ENCODE results near the gene NIM1K.
A peak's percentile ranks its signal among the peaks of the same experiment; 100 is the strongest.
"Not testable (repeated sequence)": the region's sequence is repeated elsewhere in the genome, so short reads cannot be mapped to it uniquely, and the experiment has no call there.

The NIM1K gene

GRCh38 chr5:43164801-43165200 is 27.2 kb upstream of the NIM1K start:
- H3K4me1 ChIP-seq (ENCODE audit: insufficient read depth, low read length); H2AFZ ChIP-seq (ENCODE audit: low read depth, low read length); H3K9me3 ChIP-seq (ENCODE audit: low read length); H3K4me3 ChIP-seq (ENCODE audit: low read length); H3K27me3 ChIP-seq (ENCODE audit: insufficient read depth, low read length): not testable (repeated sequence)
- peaks cover 69% of the 10 kb centered on the region for H3K36me3 ChIP-seq (ENCODE audit: insufficient read depth, low read length)

GRCh38 chr5:43165323-43165722 is 26.7 kb upstream of the NIM1K start:
- Histone ChIP-seq H3K9me3 (ENCODE audit: low read length) (no peaks in the 10 kb centered on the region), H3K4me1 (ENCODE audit: insufficient read depth, low read length) (no peaks in the 10 kb centered on the region), H3K36me3 (ENCODE audit: insufficient read depth, low read length) (peaks cover 71% of the 10 kb centered on the region), H3K4me3 (ENCODE audit: low read length) (no peak overlapping the region), H3K27me3 (ENCODE audit: insufficient read depth, low read length) (no peaks in the 10 kb centered on the region), H2AFZ (ENCODE audit: low read depth, low read length) (no peak overlapping the region)

- H3K36me3 ChIP-seq (ENCODE audit: insufficient read depth, low read length) = peaks cover 68% of the 10 kb centered on the region
- no peaks in the 10 kb centered on the region for H3K9me3 ChIP-seq (ENCODE audit: low read length)
- no peaks in the 10 kb centered on the region for H3K4me1 ChIP-seq (ENCODE audit: insufficient read depth, low read length)
Observed at GRCh38 chr5:43168175-43168574, 23.9 kb upstream of the NIM1K start.

GRCh38 chr5:43171451-43171850 is 20.6 kb upstream of the NIM1K start:
- peaks cover 69% of the 10 kb centered on the region for H3K36me3 ChIP-seq (ENCODE audit: insufficient read depth, low read length)

More at GRCh38 chr5:43168175-43168574, 23.9 kb upstream of the NIM1K start:
- no peak overlapping the region for H3K4me3 ChIP-seq (ENCODE audit: low read length)
- no peak overlapping the region for H2AFZ ChIP-seq (ENCODE audit: low read depth, low read length)
- H3K27me3 ChIP-seq (ENCODE audit: insufficient read depth, low read length) = no peaks in the 10 kb centered on the region

DNA sequence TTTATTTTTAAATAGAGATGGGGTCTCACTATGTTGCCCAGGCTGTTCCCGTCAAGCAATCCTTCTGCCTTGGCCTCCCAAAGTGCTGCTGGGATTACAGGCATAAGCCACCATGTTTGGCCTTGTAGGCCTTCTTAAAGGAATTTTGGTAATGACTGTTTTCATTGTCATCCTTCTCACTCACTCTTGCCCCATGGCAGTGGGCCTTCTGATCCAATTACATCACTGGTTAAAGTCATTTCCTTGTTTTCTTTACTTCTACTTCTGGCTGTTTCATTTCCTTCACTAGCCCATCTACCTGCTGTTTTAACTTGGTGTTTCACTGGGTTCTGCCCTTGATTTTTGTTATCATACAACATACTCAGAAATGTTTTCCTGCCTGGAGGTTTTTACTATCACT is 20.1 kb upstream of the NIM1K start:
- Histone ChIP-seq H3K4me3 (ENCODE audit: low read length) (no peak overlapping the region), H3K27me3 (ENCODE audit: insufficient read depth, low read length) (no peaks in the 10 kb centered on the region), H3K36me3 (ENCODE audit: insufficient read depth, low read length) (peaks cover 74% of the 10 kb centered on the region), H3K4me1 (ENCODE audit: insufficient read depth, low read length) (no peaks in the 10 kb centered on the region), H2AFZ (ENCODE audit: low read depth, low read length) (no peak overlapping the region), H3K9me3 (ENCODE audit: low read length) (no peaks in the 10 kb centered on the region)

More at GRCh38 chr5:43171451-43171850, 20.6 kb upstream of the NIM1K start:
- H3K4me1 ChIP-seq (ENCODE audit: insufficient read depth, low read length) = no peaks in the 10 kb centered on the region
- no peak overlapping the region for H3K4me3 ChIP-seq (ENCODE audit: low read length)
- H2AFZ ChIP-seq (ENCODE audit: low read depth, low read length) = no peak overlapping the region
- no peaks in the 10 kb centered on the region for H3K27me3 ChIP-seq (ENCODE audit: insufficient read depth, low read length)
- H3K9me3 ChIP-seq (ENCODE audit: low read length) = no peaks in the 10 kb centered on the region

- no peak overlapping the region for H2AFZ ChIP-seq (ENCODE audit: low read depth, low read length)
- no peaks in the 10 kb centered on the region for H3K9me3 ChIP-seq (ENCODE audit: low read length)
- H3K27me3 ChIP-seq (ENCODE audit: insufficient read depth, low read length) = no peaks in the 10 kb centered on the region
- H3K4me1 ChIP-seq (ENCODE audit: insufficient read depth, low read length) = no peaks in the 10 kb centered on the region
- peaks cover 73% of the 10 kb centered on the region for H3K36me3 ChIP-seq (ENCODE audit: insufficient read depth, low read length)
- no peak overlapping the region for H3K4me3 ChIP-seq (ENCODE audit: low read length)
Observed at GRCh38 chr5:43172779-43173178, 19.2 kb upstream of the NIM1K start.

GRCh38 chr5:43174586-43174985 is 17.4 kb upstream of the NIM1K start:
- peaks cover 59% of the 10 kb centered on the region for H3K36me3 ChIP-seq (ENCODE audit: insufficient read depth, low read length)

DNA sequence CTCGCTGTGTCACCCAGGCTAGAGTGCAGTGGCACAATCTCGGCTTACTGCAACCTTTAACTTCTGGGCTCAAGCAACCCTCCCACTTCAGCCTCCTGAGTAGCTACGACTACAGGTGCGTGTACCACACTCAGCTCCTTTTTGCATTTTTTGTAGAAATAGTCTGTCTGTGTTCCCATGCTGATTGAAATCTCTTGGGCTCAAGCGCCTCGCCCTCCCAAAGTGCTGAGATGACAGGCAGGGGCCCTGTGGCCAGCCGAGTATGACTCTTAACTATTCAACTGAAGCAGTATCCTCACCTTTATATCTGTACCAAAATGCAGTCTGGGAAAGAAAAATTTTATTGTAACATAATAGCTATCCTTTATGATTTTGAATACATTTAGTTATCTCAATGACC is 12.2 kb upstream of the NIM1K start:
- Histone ChIP-seq H2AFZ (ENCODE audit: low read depth, low read length) (no peak overlapping the region), H3K4me3 (ENCODE audit: low read length) (no peak overlapping the region), H3K4me1 (ENCODE audit: insufficient read depth, low read length) (no peaks in the 10 kb centered on the region), H3K27me3 (ENCODE audit: insufficient read depth, low read length) (no peaks in the 10 kb centered on the region), H3K36me3 (ENCODE audit: insufficient read depth, low read length) (peaks cover 24% of the 10 kb centered on the region), H3K9me3 (ENCODE audit: low read length) (no peaks in the 10 kb centered on the region)

More at GRCh38 chr5:43174586-43174985, 17.4 kb upstream of the NIM1K start:
- no peak overlapping the region for H2AFZ ChIP-seq (ENCODE audit: low read depth, low read length)
- no peaks in the 10 kb centered on the region for H3K4me1 ChIP-seq (ENCODE audit: insufficient read depth, low read length)
- H3K4me3 ChIP-seq (ENCODE audit: low read length) = no peak overlapping the region
- no peaks in the 10 kb centered on the region for H3K27me3 ChIP-seq (ENCODE audit: insufficient read depth, low read length)
- H3K9me3 ChIP-seq (ENCODE audit: low read length) = no peaks in the 10 kb centered on the region

DNA sequence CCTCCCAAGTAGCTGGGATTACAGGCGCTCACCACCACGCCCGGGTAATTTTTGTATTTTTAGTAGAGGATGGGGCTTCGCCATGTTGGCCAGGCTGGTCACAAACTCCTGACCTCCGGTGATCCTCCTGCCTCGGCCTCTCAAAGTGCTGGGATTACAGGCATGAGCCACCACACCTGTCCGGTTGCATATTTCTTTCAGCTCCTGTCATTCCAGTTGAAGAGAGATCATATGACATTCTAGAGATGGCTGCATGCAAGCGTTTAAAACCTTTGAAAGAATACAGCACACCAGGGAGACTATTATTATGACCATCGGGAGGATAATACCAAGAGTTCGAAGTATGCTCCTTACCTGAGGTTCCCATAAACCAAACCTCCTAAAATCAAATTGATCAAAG is 9.6 kb upstream of the NIM1K start:
- H3K9me3 ChIP-seq (ENCODE audit: low read length) = no peaks in the 10 kb centered on the region
- H3K36me3 ChIP-seq (ENCODE audit: insufficient read depth, low read length) = peaks cover under 1% of the 10 kb centered on the region
- no peaks in the 10 kb centered on the region for H3K4me1 ChIP-seq (ENCODE audit: insufficient read depth, low read length)
- no peaks in the 10 kb centered on the region for H3K27me3 ChIP-seq (ENCODE audit: insufficient read depth, low read length)
- no peak overlapping the region for H3K4me3 ChIP-seq (ENCODE audit: low read length)
- no peak overlapping the region for H2AFZ ChIP-seq (ENCODE audit: low read depth, low read length)

GRCh38 chr5:43183101-43183500 is 8.9 kb upstream of the NIM1K start:
- not testable (repeated sequence) for H3K9me3 ChIP-seq (ENCODE audit: low read length); H3K4me1 ChIP-seq (ENCODE audit: insufficient read depth, low read length); H3K27me3 ChIP-seq (ENCODE audit: insufficient read depth, low read length); H3K36me3 ChIP-seq (ENCODE audit: insufficient read depth, low read length); H3K4me3 ChIP-seq (ENCODE audit: low read length); H2AFZ ChIP-seq (ENCODE audit: low read depth, low read length)

- no peaks in the 10 kb centered on the region for H3K27me3 ChIP-seq (ENCODE audit: insufficient read depth, low read length)
- no peaks in the 10 kb centered on the region for H3K36me3 ChIP-seq (ENCODE audit: insufficient read depth, low read length)
- peak overlapping the region; percentile 55 for H3K4me3 ChIP-seq (ENCODE audit: low read length)
- H2AFZ ChIP-seq (ENCODE audit: low read depth, low read length) = peak overlapping the region; percentile 46
- no peaks in the 10 kb centered on the region for H3K9me3 ChIP-seq (ENCODE audit: low read length)
- peaks cover 31% of the 10 kb centered on the region for H3K4me1 ChIP-seq (ENCODE audit: insufficient read depth, low read length)
Observed at GRCh38 chr5:43190755-43191603, 1.0 kb upstream of the NIM1K start.

- Histone ChIP-seq H3K36me3 (ENCODE audit: insufficient read depth, low read length) (no peaks in the 10 kb centered on the region), H3K4me1 (ENCODE audit: insufficient read depth, low read length) (peaks cover 31% of the 10 kb centered on the region)
Observed at GRCh38 chr5:43192558-43193180, 644 bp downstream of the NIM1K start.

DNA sequence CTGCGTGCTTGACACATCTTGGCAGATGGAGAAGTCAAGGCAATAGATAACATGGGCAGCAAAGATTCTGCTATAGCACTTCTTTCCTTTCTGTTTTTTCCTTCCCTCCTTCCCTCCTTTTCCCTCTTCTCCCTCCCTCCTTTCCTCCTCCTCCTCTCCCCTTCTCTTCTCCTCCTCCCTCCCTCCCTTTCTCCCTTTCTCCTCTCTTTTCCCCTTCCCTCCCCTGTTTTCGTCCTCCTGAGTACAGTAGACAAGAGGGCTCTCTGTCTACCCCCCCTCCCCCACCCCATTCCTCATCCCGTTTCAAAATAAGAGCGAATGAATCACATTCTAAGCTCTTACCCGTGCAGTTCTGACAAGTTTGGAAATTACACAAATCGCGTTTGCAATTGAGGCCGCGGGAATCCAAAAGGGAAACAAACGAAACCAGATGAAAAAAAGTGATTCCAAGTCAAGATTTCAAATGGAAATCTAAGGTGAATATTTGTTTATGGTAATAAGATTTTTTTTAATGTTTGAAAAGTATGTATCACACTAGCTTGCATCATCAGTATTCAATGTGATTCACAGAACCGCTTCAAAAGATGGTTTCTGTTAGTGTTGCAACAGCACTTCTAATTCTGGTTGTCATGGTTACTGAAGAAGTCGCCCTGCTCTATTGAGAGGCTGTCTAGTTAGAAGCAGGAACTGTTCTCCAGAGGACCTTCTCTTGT is 1.3 kb downstream of the NIM1K start:
- peaks cover 31% of the 10 kb centered on the region for H3K4me1 ChIP-seq (ENCODE audit: insufficient read depth, low read length)
- peak overlapping the region; percentile 46 for H2AFZ ChIP-seq (ENCODE audit: low read depth, low read length)
- no peaks in the 10 kb centered on the region for H3K9me3 ChIP-seq (ENCODE audit: low read length)
- H3K27me3 ChIP-seq (ENCODE audit: insufficient read depth, low read length) = no peaks in the 10 kb centered on the region
- no peaks in the 10 kb centered on the region for H3K36me3 ChIP-seq (ENCODE audit: insufficient read depth, low read length)
- H3K4me3 ChIP-seq (ENCODE audit: low read length) = peak overlapping the region; percentile 55

More at GRCh38 chr5:43192558-43193180, 644 bp downstream of the NIM1K start:
- Histone ChIP-seq H3K4me3 (ENCODE audit: low read length) (peak overlapping the region; percentile 55), H2AFZ (ENCODE audit: low read depth, low read length) (peak overlapping the region; percentile 46), H3K27me3 (ENCODE audit: insufficient read depth, low read length) (no peaks in the 10 kb centered on the region), H3K9me3 (ENCODE audit: low read length) (no peaks in the 10 kb centered on the region)
